GM12892 (cell line): ENCODE data around the gene RHBDL2.

Source experiments
- POLR2A ChIP-seq: IDR thresholded peaks from 2 replicates; pipeline ENCODE4 v1.6.1; 2011; ENCODE audit warnings: low read depth, low read length, control low read depth
- TAF1 ChIP-seq: IDR thresholded peaks from 2 replicates; pipeline ENCODE4 v1.6.1; 2011; ENCODE audit warnings: low read depth, mild to moderate bottlenecking, control low read depth, low read length, borderline replicate concordance

- TF ChIP-seq POLR2A (no peak), TAF1 (no peak)
These were observed 69.1 kb downstream of the RHBDL2 start for GRCh38 chr1:38872401-38873026.
